ENCODE results near the gene ZEB2. TPM values are rescaled to one million over a fixed set of nuclear protein-coding genes. Genes with fewer than 3 reads are reported as not detected.

The ZEB2 gene
- polyA plus RNA-seq, 1 donor from 2014 or later: 2.2 TPM

DNA sequence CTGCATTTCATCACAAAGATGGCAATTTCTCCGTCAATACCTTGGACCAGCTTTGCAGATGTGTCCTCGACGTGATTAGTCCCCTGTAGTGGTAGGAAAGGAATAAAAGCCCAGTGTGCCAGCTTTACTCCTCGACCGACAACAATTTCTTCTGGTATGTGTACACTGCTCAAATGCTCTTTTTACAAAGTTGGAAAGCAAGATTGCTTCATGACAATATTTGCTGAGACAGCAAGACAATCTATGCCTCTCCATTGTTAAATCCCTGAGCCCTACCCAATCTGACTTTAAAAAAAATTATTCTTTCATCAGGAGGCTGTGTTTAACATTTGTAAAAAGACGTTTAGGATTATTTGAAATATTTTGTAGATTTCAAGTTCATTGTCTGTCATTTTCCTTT is 27.6 kb upstream of the ZEB2 start:
- Histone ChIP-seq H3K36me3 (ENCODE audit: insufficient read depth, low read length) (no peaks in the 10 kb centered on the region), H4K20me1 (ENCODE audit: insufficient read depth) (no peaks in the 10 kb centered on the region), H3F3A (ENCODE audit: insufficient read depth, low read length, poor library complexity, severe bottlenecking) (no peaks in the 10 kb centered on the region), H3K27ac (ENCODE audit: low read length) (no peak overlapping the region), H3K9me3 (ENCODE audit: low read length) (no peaks in the 10 kb centered on the region), H2AFZ (ENCODE audit: low read depth, low read length) (no peak overlapping the region), H3K4me3 (ENCODE audit: low read length) (no peak overlapping the region), H3K9ac (ENCODE audit: low read length) (no peak overlapping the region), H3K4me2 (ENCODE audit: low read length) (no peak overlapping the region), H3K9me2 (ENCODE audit: insufficient read depth, low read length) (no peaks in the 10 kb centered on the region), H3K79me2 (replicated peaks; ENCODE audit: insufficient read depth, low read length) (no peaks in the 10 kb centered on the region), H3K27me3 (ENCODE audit: insufficient read depth, low read depth, low read length) (no peaks in the 10 kb centered on the region)
- no peak for TF ChIP-seq EZH2 (IDR thresholded peaks at IDR 0.05; ENCODE audit: borderline replicate concordance, insufficient read depth, low read length, poor library complexity, severe bottlenecking)
- no peak for TF ChIP-seq MXI1 (conservative IDR thresholded peaks at IDR 0.05; ENCODE audit: poor library complexity, severe bottlenecking)
- TF ChIP-seq, protein P1, sequence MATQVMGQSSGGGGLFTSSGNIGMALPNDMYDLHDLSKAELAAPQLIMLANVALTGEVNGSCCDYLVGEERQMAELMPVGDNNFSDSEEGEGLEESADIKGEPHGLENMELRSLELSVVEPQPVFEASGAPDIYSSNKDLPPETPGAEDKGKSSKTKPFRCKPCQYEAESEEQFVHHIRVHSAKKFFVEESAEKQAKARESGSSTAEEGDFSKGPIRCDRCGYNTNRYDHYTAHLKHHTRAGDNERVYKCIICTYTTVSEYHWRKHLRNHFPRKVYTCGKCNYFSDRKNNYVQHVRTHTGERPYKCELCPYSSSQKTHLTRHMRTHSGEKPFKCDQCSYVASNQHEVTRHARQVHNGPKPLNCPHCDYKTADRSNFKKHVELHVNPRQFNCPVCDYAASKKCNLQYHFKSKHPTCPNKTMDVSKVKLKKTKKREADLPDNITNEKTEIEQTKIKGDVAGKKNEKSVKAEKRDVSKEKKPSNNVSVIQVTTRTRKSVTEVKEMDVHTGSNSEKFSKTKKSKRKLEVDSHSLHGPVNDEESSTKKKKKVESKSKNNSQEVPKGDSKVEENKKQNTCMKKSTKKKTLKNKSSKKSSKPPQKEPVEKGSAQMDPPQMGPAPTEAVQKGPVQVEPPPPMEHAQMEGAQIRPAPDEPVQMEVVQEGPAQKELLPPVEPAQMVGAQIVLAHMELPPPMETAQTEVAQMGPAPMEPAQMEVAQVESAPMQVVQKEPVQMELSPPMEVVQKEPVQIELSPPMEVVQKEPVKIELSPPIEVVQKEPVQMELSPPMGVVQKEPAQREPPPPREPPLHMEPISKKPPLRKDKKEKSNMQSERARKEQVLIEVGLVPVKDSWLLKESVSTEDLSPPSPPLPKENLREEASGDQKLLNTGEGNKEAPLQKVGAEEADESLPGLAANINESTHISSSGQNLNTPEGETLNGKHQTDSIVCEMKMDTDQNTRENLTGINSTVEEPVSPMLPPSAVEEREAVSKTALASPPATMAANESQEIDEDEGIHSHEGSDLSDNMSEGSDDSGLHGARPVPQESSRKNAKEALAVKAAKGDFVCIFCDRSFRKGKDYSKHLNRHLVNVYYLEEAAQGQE (IDR thresholded peaks at IDR 0.05; ENCODE audit: borderline replicate concordance): no peak
- TF ChIP-seq POLR2AphosphoS5 (IDR thresholded peaks at IDR 0.05): no peak
- TF ChIP-seq TAF1 (IDR thresholded peaks at IDR 0.05; ENCODE audit: low read depth): no peak
- TF ChIP-seq RAD21 (conservative IDR thresholded peaks at IDR 0.05): no peak
- TF ChIP-seq, protein P2, sequence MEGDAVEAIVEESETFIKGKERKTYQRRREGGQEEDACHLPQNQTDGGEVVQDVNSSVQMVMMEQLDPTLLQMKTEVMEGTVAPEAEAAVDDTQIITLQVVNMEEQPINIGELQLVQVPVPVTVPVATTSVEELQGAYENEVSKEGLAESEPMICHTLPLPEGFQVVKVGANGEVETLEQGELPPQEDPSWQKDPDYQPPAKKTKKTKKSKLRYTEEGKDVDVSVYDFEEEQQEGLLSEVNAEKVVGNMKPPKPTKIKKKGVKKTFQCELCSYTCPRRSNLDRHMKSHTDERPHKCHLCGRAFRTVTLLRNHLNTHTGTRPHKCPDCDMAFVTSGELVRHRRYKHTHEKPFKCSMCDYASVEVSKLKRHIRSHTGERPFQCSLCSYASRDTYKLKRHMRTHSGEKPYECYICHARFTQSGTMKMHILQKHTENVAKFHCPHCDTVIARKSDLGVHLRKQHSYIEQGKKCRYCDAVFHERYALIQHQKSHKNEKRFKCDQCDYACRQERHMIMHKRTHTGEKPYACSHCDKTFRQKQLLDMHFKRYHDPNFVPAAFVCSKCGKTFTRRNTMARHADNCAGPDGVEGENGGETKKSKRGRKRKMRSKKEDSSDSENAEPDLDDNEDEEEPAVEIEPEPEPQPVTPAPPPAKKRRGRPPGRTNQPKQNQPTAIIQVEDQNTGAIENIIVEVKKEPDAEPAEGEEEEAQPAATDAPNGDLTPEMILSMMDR (IDR thresholded peaks at IDR 0.05; ENCODE audit: poor library complexity, severe bottlenecking): no peak
- TF ChIP-seq EP300 (conservative IDR thresholded peaks at IDR 0.05; ENCODE audit: poor library complexity, severe bottlenecking): no peak
- no peak for TF ChIP-seq SMC3 (conservative IDR thresholded peaks at IDR 0.05; ENCODE audit: poor library complexity)

DNA sequence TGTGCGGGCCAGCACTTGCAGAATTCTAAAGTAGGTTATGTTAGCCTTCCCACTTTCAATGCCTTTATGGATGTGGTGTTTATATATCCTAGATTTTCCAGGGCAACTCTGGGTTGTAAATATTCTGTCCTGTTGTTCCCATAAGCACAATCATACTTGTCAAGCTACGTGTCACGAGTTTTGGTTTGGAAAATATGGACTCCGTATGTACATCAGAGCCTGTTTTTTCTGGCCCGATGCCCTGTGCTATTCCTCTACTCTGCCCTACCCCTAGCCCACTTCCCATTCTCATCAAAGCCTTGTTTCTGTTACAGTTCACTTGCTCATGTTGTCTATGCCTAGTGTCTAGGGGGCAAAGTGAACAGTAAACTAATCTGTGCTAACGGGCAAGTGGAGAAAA is 27.0 kb upstream of the ZEB2 start:
- Histone ChIP-seq H3K9me3 (ENCODE audit: low read length) (no peaks in the 10 kb centered on the region), H2AFZ (ENCODE audit: low read depth, low read length) (no peak overlapping the region), H3K9ac (ENCODE audit: low read length) (no peak overlapping the region), H3K4me3 (ENCODE audit: low read length) (no peak overlapping the region), H3K27ac (ENCODE audit: low read length) (no peak overlapping the region), H3K36me3 (ENCODE audit: insufficient read depth, low read length) (no peaks in the 10 kb centered on the region), H3F3A (ENCODE audit: insufficient read depth, low read length, poor library complexity, severe bottlenecking) (no peaks in the 10 kb centered on the region), H3K27me3 (ENCODE audit: insufficient read depth, low read depth, low read length) (no peaks in the 10 kb centered on the region), H3K79me2 (replicated peaks; ENCODE audit: insufficient read depth, low read length) (no peaks in the 10 kb centered on the region), H4K20me1 (ENCODE audit: insufficient read depth) (no peaks in the 10 kb centered on the region), H3K4me2 (ENCODE audit: low read length) (no peak overlapping the region), H3K9me2 (ENCODE audit: insufficient read depth, low read length) (no peaks in the 10 kb centered on the region)
- TF ChIP-seq RAD21 (conservative IDR thresholded peaks at IDR 0.05): no peak
- no peak for TF ChIP-seq SMC3 (conservative IDR thresholded peaks at IDR 0.05; ENCODE audit: poor library complexity)
- TF ChIP-seq TAF1 (IDR thresholded peaks at IDR 0.05; ENCODE audit: low read depth): no peak
- no peak for TF ChIP-seq POLR2AphosphoS5 (IDR thresholded peaks at IDR 0.05)
- TF ChIP-seq, protein P1 (IDR thresholded peaks at IDR 0.05; ENCODE audit: borderline replicate concordance): no peak
- TF ChIP-seq EZH2 (IDR thresholded peaks at IDR 0.05; ENCODE audit: borderline replicate concordance, insufficient read depth, low read length, poor library complexity, severe bottlenecking): no peak
- no peak for TF ChIP-seq EP300 (conservative IDR thresholded peaks at IDR 0.05; ENCODE audit: poor library complexity, severe bottlenecking)
- TF ChIP-seq, protein P2 (IDR thresholded peaks at IDR 0.05; ENCODE audit: poor library complexity, severe bottlenecking): no peak
- TF ChIP-seq MXI1 (conservative IDR thresholded peaks at IDR 0.05; ENCODE audit: poor library complexity, severe bottlenecking): no peak
